ENCODE results near the gene TSPAN31. TPM values are rescaled to one million over a fixed set of nuclear protein-coding genes. Genes with fewer than 3 reads are reported as not detected.
"Not testable (repeated sequence)": the region's sequence is repeated elsewhere in the genome, so short reads cannot be mapped to it uniquely, and the experiment has no call there.

TSPAN31 gene
- total RNA-seq, 1 experiment from 2014 or later: 49.9 TPM

- DNase-seq (ENCODE audit: extremely low read depth, low read depth): no peak
Measured at GRCh38 chr12:57765003-57765697, 20.3 kb downstream of the TSPAN31 start.

- no peak for DNase-seq (ENCODE audit: extremely low read depth, low read depth)
Measured at GRCh38 chr12:57765698-57766463, 21.0 kb downstream of the TSPAN31 start.

GRCh38 chr12:57766464-57767304 lies 21.8 kb downstream of the TSPAN31 start, which contains the start of gene CYP27B1:
TSS of gene CYP27B1 (minus strand) at chr12:57767078. CDS start at chr12:57767041, 37 bp downstream.
- DNase-seq (ENCODE audit: extremely low read depth, low read depth): peak; percentile 64

- DNase-seq (ENCODE audit: extremely low read depth, low read depth): no peak
Measured at GRCh38 chr12:57767305-57767698, 22.5 kb downstream of the TSPAN31 start.

GRCh38 chr12:57767876-57768275 lies 23.0 kb downstream of the TSPAN31 start:
- no peak for DNase-seq (ENCODE audit: extremely low read depth, low read depth)

- no peak for DNase-seq (ENCODE audit: extremely low read depth, low read depth)
Measured at GRCh38 chr12:57769594-57769993, 24.8 kb downstream of the TSPAN31 start.

GRCh38 chr12:57770734-57771133 lies 25.9 kb downstream of the TSPAN31 start:
- no peak for DNase-seq (ENCODE audit: extremely low read depth, low read depth)

- DNase-seq (ENCODE audit: extremely low read depth, low read depth): peak; percentile 91
Measured at GRCh38 chr12:57771236-57771872, 26.5 kb downstream of the TSPAN31 start.

GRCh38 chr12:57771873-57772428 lies 27.1 kb downstream of the TSPAN31 start, which contains the start of gene METTL1:
TSS of gene METTL1 (minus strand) at chr12:57772105. CDS start at chr12:57772083, 22 bp downstream.
- DNase-seq (ENCODE audit: extremely low read depth, low read depth): peak; percentile 97

GRCh38 chr12:57772429-57773322 lies 27.8 kb downstream of the TSPAN31 start, which contains the start of gene EEF1AKMT3:
TSS of gene EEF1AKMT3 (plus strand) at chr12:57772614. CDS start at chr12:57772725, 111 bp downstream.
- no peak for DNase-seq (ENCODE audit: extremely low read depth, low read depth)

- DNase-seq (ENCODE audit: extremely low read depth, low read depth): not testable (repeated sequence)
Measured at GRCh38 chr12:57774634-57775033, 29.8 kb downstream of the TSPAN31 start.

GRCh38 chr12:57775044-57775443 lies 30.2 kb downstream of the TSPAN31 start:
- no peak for DNase-seq (ENCODE audit: extremely low read depth, low read depth)

- DNase-seq (ENCODE audit: extremely low read depth, low read depth): no peak
Measured at GRCh38 chr12:57775563-57776246, 30.9 kb downstream of the TSPAN31 start.

- DNase-seq (ENCODE audit: extremely low read depth, low read depth): no peak
Measured at GRCh38 chr12:57776247-57776587, 31.4 kb downstream of the TSPAN31 start.

GRCh38 chr12:57777367-57777766 lies 32.5 kb downstream of the TSPAN31 start:
- DNase-seq (ENCODE audit: extremely low read depth, low read depth): no peak

GRCh38 chr12:57777911-57778310 lies 33.1 kb downstream of the TSPAN31 start:
- no peak for DNase-seq (ENCODE audit: extremely low read depth, low read depth)

GRCh38 chr12:57779736-57780135 lies 34.9 kb downstream of the TSPAN31 start:
- DNase-seq (ENCODE audit: extremely low read depth, low read depth): no peak

GRCh38 chr12:57780284-57780897 lies 35.6 kb downstream of the TSPAN31 start:
- DNase-seq (ENCODE audit: extremely low read depth, low read depth): no peak
